ENCODE measurements around the gene AGAP5.
A peak's percentile ranks its signal among the peaks of the same experiment; 100 is the strongest.

The AGAP5 gene

GRCh38 chr10:73625884-73626752 lies 71.8 kb downstream of the AGAP5 start:
- DNase-seq (ENCODE audit: low read depth) = peak; percentile 89

GRCh38 chr10:73625004-73625883 lies 72.7 kb downstream of the AGAP5 start:
- no peak for DNase-seq (ENCODE audit: low read depth)

Data from stimulated activated CD4-positive, alpha-beta T cell treated with anti-CD3 and anti-CD28 coated beads, Interleukin-2, amount 100 ng/mL, for 4 hours (primary cell).